ENCODE measurements around the gene ANKLE1. TPM values are rescaled to one million over a fixed set of nuclear protein-coding genes. Genes with fewer than 3 reads are reported as not detected.

The ANKLE1 gene
- total and polyA plus RNA-seq, 2 donors (not counting 3 experiments of a cell fraction or from before 2014, with no cell fraction given) = 1.9 to 3.1 TPM

DNA sequence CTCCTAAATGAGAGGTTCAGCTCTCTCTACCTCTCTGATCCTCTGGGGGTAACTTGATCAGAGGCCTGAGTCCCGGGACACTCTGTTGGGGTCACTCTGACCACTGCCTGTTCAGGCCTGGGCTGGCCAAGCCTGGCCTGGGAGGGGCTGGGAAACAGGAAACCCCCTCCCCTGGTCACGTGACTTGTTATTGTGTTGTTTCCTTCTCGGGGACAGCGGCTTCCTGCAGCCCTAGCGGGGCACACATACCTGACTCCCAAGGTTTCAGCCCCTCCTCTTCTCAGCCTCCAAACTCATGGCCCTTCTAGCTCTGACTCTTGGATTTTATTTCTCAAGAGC is 17.1 kb upstream of the ANKLE1 start, which contains the start of gene USHBP1:
Gene USHBP1, minus strand, starts transcription at position 105 of the 339 bp plus-strand sequence. CDS start 446 bp downstream, outside the sequence.
- ChIA-PET POLR2A (interaction anchor here (1.1 kb wide), 1 partner anchor 15 kb away, joined by 3 read pairs; no protein-coding TSS in a partner anchor), CTCF (interaction anchor here (1.0 to 2.2 kb wide), 2 partner anchors 16 to 18 kb away, joined by 5 to 11 read pairs; no protein-coding TSS in a partner anchor)
- Histone ChIP-seq H2AFZ (ENCODE audit: low read depth, low read length) (peak within 1 kb of the TSS; percentile 83), H3K79me2 (ENCODE audit: control insufficient read depth, insufficient read depth, low read length) (peaks cover 14% of the 10 kb centered on the region), H4K20me1 (replicated peaks; ENCODE audit: control insufficient read depth, extremely low read depth, insufficient read depth, low read length) (no peaks in the 10 kb centered on the region), H3K27ac (ENCODE audit: insufficient read depth, low read depth, low read length) (peak within 1 kb of the TSS; percentile 46), H3K4me2 (ENCODE audit: insufficient read depth, low read length) (peak within 1 kb of the TSS; percentile 69), H3K9me3 (replicated peaks; ENCODE audit: control insufficient read depth, insufficient read depth, low read length) (no peaks in the 10 kb centered on the region), H3K4me3 (replicated peaks in 1 of 3; ENCODE audit: insufficient read depth in 1 of 3, low read depth in 1 of 3, low read length in 3 of 3) (peak within 1 kb of the TSS in 2 of 3 experiments; percentile 3 to 9), H3K9ac (replicated peaks; ENCODE audit: extremely low read depth, insufficient read depth, low read length) (peak within 1 kb of the TSS; percentile 54), H3K9me1 (replicated peaks; ENCODE audit: control insufficient read depth, extremely low read depth, insufficient read depth, low read length) (no peaks in the 10 kb centered on the region), H3K4me1 (ENCODE audit: control insufficient read depth, extremely low read depth, insufficient read depth, low read length) (peaks cover 18% of the 10 kb centered on the region), H3K36me3 (ENCODE audit: control insufficient read depth in 2 of 2, extremely low read depth in 1 of 2, insufficient read depth in 2 of 2, low read length in 2 of 2) (peaks cover 0 to 2% of the 10 kb centered on the region in 2 experiments), H3K27me3 (ENCODE audit: control insufficient read depth in 2 of 2, insufficient read depth in 2 of 2, low read length in 2 of 2) (no peaks in the 10 kb centered on the region)
- intact Hi-C loops (cut with micrococcal nuclease) (no loop called here), dilution Hi-C loops (cut with MboI; ENCODE audit: extremely low pct_ligation_motif_present, low sequenced_read_pairs) (no loop called here)
- FAIRE-seq = peak; percentile 84
- peak; percentile 86 for DNase-seq (ENCODE audit: low read depth, low spot score)
- no peak for TF ChIP-seq EZH2 (IDR thresholded peaks at IDR 0.05; ENCODE audit: borderline replicate concordance, low read depth, low read length, severe bottlenecking)
- TF ChIP-seq MYC (IDR thresholded peaks at IDR 0.05; ENCODE audit: low read depth, low read length) = no peak
- peak; percentile 71 for TF ChIP-seq POLR2A (IDR thresholded peaks at IDR 0.05; ENCODE audit: low read depth, low read length)
- TF ChIP-seq FOS (IDR thresholded peaks at IDR 0.05; ENCODE audit: borderline replicate concordance, insufficient read depth, low read length) = no peak
- peak; percentile 52 for TF ChIP-seq POLR2AphosphoS5 (IDR thresholded peaks at IDR 0.05; ENCODE audit: insufficient read depth, low read depth, low read length)
- TF ChIP-seq, protein P1, sequence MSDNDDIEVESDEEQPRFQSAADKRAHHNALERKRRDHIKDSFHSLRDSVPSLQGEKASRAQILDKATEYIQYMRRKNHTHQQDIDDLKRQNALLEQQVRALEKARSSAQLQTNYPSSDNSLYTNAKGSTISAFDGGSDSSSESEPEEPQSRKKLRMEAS (IDR thresholded peaks at IDR 0.05; ENCODE audit: insufficient read depth, insufficient read length) = no peak
- BruUV-seq (replicated peaks) = no TSS peak

DNA sequence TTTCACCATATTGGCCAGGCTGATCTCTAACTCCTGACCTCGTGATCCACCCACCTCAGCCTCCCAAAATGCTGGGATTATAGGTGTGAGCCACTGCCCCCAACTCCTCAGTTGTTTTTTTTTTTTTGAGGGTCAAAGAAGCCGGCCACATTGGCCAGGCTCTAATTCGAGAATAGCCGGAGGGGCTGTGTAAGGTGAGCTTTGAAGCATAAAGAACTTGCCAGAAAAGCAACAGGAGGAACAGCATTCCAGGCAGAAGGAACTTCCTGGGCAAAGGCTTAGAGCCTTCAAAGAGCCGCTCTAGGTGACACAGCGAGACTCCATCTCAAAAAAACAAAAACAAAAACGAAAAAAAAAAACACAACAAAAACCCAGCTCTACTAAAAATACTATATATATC is 15.7 kb upstream of the ANKLE1 start:
- no peak overlapping the region for H3K27ac ChIP-seq (ENCODE audit: insufficient read depth, low read depth, low read length)
- TF ChIP-seq MYC (IDR thresholded peaks at IDR 0.05; ENCODE audit: low read depth, low read length) (no peak), FOS (IDR thresholded peaks at IDR 0.05; ENCODE audit: borderline replicate concordance, insufficient read depth, low read length) (no peak), GATA2 (IDR thresholded peaks at IDR 0.05; ENCODE audit: insufficient read depth, insufficient read length, low read depth, low read length) (no peak)
- FAIRE-seq (no peak), DNase-seq (ENCODE audit: low read depth, low spot score) (no peak)
- ChIA-PET POLR2A (interaction anchor here (0.6 kb wide), 1 partner anchor 15 kb away, joined by 11 read pairs; no protein-coding TSS in a partner anchor), CTCF (interaction anchor here (1.5 to 2.7 kb wide), 2 partner anchors 8 to 16 kb away, joined by 8 to 15 read pairs; partner anchors contain the start of gene ANKLE1)
- H2AFZ ChIP-seq (ENCODE audit: low read depth, low read length) = no peak overlapping the region
- dilution Hi-C loops (cut with MboI; ENCODE audit: extremely low pct_ligation_motif_present, low sequenced_read_pairs) = no loop called here
- H3K9ac ChIP-seq (replicated peaks; ENCODE audit: extremely low read depth, insufficient read depth, low read length) = no peak overlapping the region
- H3K9me1 ChIP-seq (replicated peaks; ENCODE audit: control insufficient read depth, extremely low read depth, insufficient read depth, low read length) = no peaks in the 10 kb centered on the region
- H3K4me1 ChIP-seq (ENCODE audit: control insufficient read depth, extremely low read depth, insufficient read depth, low read length) = peaks cover 18% of the 10 kb centered on the region
- H3K36me3 ChIP-seq (ENCODE audit: control insufficient read depth in 2 of 2, extremely low read depth in 1 of 2, insufficient read depth in 2 of 2, low read length in 2 of 2) = peaks cover under 1 to 3% of the 10 kb centered on the region in 2 experiments
- H3K9me3 ChIP-seq (replicated peaks; ENCODE audit: control insufficient read depth, insufficient read depth, low read length) = no peaks in the 10 kb centered on the region
- peaks cover 14% of the 10 kb centered on the region for H3K79me2 ChIP-seq (ENCODE audit: control insufficient read depth, insufficient read depth, low read length)
- no peaks in the 10 kb centered on the region for H3K27me3 ChIP-seq (ENCODE audit: control insufficient read depth in 2 of 2, insufficient read depth in 2 of 2, low read length in 2 of 2)
- intact Hi-C loops (cut with micrococcal nuclease) = loop anchor here (2.0 kb wide), 3 partner anchors 31 to 369 kb away; partner anchors contain the start of gene OCEL1
- BruUV-seq (replicated peaks) = no TSS peak
- H3K4me2 ChIP-seq (ENCODE audit: insufficient read depth, low read length) = no peak overlapping the region
- H4K20me1 ChIP-seq (replicated peaks; ENCODE audit: control insufficient read depth, extremely low read depth, insufficient read depth, low read length) = no peaks in the 10 kb centered on the region
- no peak overlapping the region for H3K4me3 ChIP-seq (replicated peaks in 1 of 3; ENCODE audit: insufficient read depth in 1 of 3, low read depth in 1 of 3, low read length in 3 of 3)
